HepG2 (cell line): Measurements from ENCODE around the gene YIF1A. TPM values are rescaled to one million over a fixed set of nuclear protein-coding genes. Genes with fewer than 3 reads are reported as not detected.

Source experiments
- SKI ChIP-seq: fragments of 450-650 bp; IDR thresholded peaks from one replicate; pipeline ENCODE4 v1.6.1; 2018; ENCODE audit warnings: mild to moderate bottlenecking; ENCODE audit not compliant: partially characterized antibody
- SP1 ChIP-seq, 2 experiments: fragments of 450-650 bp in 1 of 2; sonication (generic) in 1 of 2; formaldehyde crosslinking in 1 of 2; IDR thresholded peaks; 2 replicates each; pipeline versions ENCODE4 v1.4.0 to v1.6.1; 2016 to 2020; ENCODE audit warnings: missing genetic modification reagents in 1 of 2
- ZFYVE20 ChIP-seq: sonication (generic); formaldehyde crosslinking; IDR thresholded peaks from 2 replicates; pipeline ENCODE4 v1.8.0; 2023; ENCODE audit warnings: low read depth, mild to moderate bottlenecking, moderate library complexity, missing genetic modification reagents, borderline replicate concordance
- ZNF224 ChIP-seq: sonication (generic); formaldehyde crosslinking; IDR thresholded peaks from 2 replicates; pipeline ENCODE4 v1.5.0; 2020; ENCODE audit warnings: mild to moderate bottlenecking, missing genetic modification reagents
- ZNF546 ChIP-seq: sonication (generic); formaldehyde crosslinking; conservative IDR thresholded peaks from 2 replicates; pipeline ENCODE4 v1.8.1; 2023; ENCODE audit warnings: mild to moderate bottlenecking, missing genetic modification reagents
- ZNF7 ChIP-seq: IDR thresholded peaks from 2 replicates; pipeline ENCODE4 v1.6.1; 2016; ENCODE audit warnings: missing biosample characterization, missing genetic modification reagents
- ZNF841 ChIP-seq: sonication (generic); formaldehyde crosslinking; IDR thresholded peaks from 2 replicates; pipeline ENCODE4 v1.8.1; 2023; ENCODE audit warnings: missing genetic modification reagents, borderline replicate concordance
- polyA plus RNA-seq, 8 experiments: library from polyadenylated mRNA; depleted of rRNA in 3 of 8; stranded (reverse) in 7 of 8; unstranded in 1 of 8; fragments of >200 nt; fragmentation: Illumina TruSeq in 4 of 8; extraction: Trizol in 4 of 8; gene quantifications; 2 replicates each; pipeline versions ENCODE4 v1.2.1 to v1.2.3, GENCODE V29; 2011 to 2016; ENCODE audit warnings: low read depth in 4 of 8, missing spikeins in 1 of 8, mixed read lengths in 1 of 8; ENCODE audit not compliant: insufficient read depth in 1 of 8
- total RNA-seq, 5 experiments: library from RNA; depleted of rRNA; stranded (reverse); fragments of >200 nt; fragmentation: Illumina TruSeq; extraction: Trizol; gene quantifications; 2 replicates each; pipeline ENCODE4 v1.2.3, GENCODE V29; 2016; ENCODE audit warnings: low read depth in 1 of 5
- TF ChIP-seq, protein P1 (sequence below): sonication (generic); formaldehyde crosslinking; IDR thresholded peaks from 2 replicates; pipeline ENCODE4 v1.5.1; 2020; ENCODE audit warnings: mild to moderate bottlenecking, missing genetic modification reagents, moderate library complexity
- TF ChIP-seq, protein P2 (sequence below): fragments of 450-650 bp; IDR thresholded peaks from 2 replicates; pipeline ENCODE4 v1.6.1; 2017; ENCODE audit warnings: mild to moderate bottlenecking
- TF ChIP-seq, protein P3 (sequence below): IDR thresholded peaks from 2 replicates; pipeline ENCODE4 v1.6.1; 2012; ENCODE audit warnings: inconsistent platforms
- TF ChIP-seq, protein P4 (sequence below): sonication (generic); IDR thresholded peaks from 2 replicates; pipeline ENCODE4 v1.6.1; 2016; ENCODE audit warnings: low read depth, borderline replicate concordance
- TF ChIP-seq, protein P5 (sequence below): sonication (generic); formaldehyde crosslinking; IDR thresholded peaks from 2 replicates; pipeline ENCODE4 v1.4.0; 2020; ENCODE audit warnings: missing genetic modification reagents
- TF ChIP-seq, protein P6 (sequence below): sonication (generic); formaldehyde crosslinking; IDR thresholded peaks from 2 replicates; pipeline ENCODE4 v1.4.0; 2020; ENCODE audit warnings: mild to moderate bottlenecking, low read depth, missing genetic modification reagents

YIF1A gene
- total and polyA plus RNA-seq, 2 of the 13 experiments (the other 11 are each of a cell fraction or from before 2014, with no cell fraction given) = 133 to 145 TPM

DNA sequence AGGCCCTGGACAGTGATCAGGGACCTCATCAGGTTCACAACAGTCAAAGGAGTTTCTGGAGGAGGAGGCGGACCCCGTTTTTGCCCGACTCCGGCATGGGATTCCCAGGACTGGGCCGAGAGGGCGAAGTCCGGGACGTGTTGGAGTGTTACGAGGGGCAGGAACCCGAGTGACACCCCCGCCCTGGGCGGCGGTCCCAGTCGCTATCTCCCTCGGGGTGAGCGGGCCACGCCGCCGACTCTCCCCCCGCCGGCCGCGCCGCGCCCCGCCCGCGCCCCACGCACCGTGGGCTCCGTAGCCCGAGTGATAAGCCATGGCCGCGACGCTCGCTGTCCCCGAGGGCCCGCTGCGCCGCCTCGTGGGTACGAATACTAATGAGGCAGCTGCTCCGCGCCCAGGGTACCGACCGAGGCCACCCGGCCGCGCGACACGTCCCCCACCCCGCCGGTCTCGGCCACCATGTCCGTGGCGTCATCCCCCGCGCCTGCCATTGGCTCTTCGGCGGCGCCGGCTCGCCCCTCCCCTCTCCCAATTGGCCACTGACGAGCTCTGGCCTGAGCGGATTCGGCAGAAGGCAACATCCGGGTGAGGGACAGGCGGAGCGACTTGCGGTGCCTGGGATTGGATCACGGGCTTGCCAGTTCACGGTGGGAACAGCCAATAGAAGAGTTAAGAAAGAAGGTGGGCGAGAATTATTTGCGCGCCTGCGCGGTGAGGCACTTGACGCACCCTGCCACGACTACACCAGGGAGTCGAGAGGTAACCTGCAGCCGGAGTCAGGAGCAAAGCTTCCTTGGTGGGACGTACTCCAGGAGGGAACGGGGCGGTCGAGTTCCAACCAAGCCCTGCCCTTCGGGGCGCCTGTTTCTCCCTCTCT, at the start of gene YIF1A (continued):
- TF ChIP-seq, protein P1, sequence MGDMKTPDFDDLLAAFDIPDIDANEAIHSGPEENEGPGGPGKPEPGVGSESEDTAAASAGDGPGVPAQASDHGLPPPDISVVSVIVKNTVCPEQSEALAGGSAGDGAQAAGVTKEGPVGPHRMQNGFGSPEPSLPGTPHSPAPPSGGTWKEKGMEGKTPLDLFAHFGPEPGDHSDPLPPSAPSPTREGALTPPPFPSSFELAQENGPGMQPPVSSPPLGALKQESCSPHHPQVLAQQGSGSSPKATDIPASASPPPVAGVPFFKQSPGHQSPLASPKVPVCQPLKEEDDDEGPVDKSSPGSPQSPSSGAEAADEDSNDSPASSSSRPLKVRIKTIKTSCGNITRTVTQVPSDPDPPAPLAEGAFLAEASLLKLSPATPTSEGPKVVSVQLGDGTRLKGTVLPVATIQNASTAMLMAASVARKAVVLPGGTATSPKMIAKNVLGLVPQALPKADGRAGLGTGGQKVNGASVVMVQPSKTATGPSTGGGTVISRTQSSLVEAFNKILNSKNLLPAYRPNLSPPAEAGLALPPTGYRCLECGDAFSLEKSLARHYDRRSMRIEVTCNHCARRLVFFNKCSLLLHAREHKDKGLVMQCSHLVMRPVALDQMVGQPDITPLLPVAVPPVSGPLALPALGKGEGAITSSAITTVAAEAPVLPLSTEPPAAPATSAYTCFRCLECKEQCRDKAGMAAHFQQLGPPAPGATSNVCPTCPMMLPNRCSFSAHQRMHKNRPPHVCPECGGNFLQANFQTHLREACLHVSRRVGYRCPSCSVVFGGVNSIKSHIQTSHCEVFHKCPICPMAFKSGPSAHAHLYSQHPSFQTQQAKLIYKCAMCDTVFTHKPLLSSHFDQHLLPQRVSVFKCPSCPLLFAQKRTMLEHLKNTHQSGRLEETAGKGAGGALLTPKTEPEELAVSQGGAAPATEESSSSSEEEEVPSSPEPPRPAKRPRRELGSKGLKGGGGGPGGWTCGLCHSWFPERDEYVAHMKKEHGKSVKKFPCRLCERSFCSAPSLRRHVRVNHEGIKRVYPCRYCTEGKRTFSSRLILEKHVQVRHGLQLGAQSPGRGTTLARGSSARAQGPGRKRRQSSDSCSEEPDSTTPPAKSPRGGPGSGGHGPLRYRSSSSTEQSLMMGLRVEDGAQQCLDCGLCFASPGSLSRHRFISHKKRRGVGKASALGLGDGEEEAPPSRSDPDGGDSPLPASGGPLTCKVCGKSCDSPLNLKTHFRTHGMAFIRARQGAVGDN (CRISPR knock-in tag) = peak; percentile 62; the same call in 1 of the 2 replicates
- TF ChIP-seq, protein P2, sequence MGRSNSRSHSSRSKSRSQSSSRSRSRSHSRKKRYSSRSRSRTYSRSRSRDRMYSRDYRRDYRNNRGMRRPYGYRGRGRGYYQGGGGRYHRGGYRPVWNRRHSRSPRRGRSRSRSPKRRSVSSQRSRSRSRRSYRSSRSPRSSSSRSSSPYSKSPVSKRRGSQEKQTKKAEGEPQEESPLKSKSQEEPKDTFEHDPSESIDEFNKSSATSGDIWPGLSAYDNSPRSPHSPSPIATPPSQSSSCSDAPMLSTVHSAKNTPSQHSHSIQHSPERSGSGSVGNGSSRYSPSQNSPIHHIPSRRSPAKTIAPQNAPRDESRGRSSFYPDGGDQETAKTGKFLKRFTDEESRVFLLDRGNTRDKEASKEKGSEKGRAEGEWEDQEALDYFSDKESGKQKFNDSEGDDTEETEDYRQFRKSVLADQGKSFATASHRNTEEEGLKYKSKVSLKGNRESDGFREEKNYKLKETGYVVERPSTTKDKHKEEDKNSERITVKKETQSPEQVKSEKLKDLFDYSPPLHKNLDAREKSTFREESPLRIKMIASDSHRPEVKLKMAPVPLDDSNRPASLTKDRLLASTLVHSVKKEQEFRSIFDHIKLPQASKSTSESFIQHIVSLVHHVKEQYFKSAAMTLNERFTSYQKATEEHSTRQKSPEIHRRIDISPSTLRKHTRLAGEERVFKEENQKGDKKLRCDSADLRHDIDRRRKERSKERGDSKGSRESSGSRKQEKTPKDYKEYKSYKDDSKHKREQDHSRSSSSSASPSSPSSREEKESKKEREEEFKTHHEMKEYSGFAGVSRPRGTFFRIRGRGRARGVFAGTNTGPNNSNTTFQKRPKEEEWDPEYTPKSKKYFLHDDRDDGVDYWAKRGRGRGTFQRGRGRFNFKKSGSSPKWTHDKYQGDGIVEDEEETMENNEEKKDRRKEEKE = no peak
- TF ChIP-seq ZNF546 (CRISPR knock-in tag) (peak; percentile 59; the same call in 1 of the 2 replicates), ZNF7 (CRISPR knock-in tag) (no peak), SKI (peak; percentile 21), ZFYVE20 (CRISPR knock-in tag) (peak; percentile 62; the same call in 1 of the 2 replicates), SP1 (IDR thresholded peaks at IDR 0.05) (no peak), SP1 (CRISPR knock-in tag; IDR thresholded peaks at IDR 0.05) (peak; percentile 79), ZNF841 (CRISPR knock-in tag) (no peak), ZNF224 (CRISPR knock-in tag) (no peak)
- TF ChIP-seq, protein P3, sequence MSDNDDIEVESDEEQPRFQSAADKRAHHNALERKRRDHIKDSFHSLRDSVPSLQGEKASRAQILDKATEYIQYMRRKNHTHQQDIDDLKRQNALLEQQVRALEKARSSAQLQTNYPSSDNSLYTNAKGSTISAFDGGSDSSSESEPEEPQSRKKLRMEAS = peak; percentile 86
- TF ChIP-seq, protein P4, sequence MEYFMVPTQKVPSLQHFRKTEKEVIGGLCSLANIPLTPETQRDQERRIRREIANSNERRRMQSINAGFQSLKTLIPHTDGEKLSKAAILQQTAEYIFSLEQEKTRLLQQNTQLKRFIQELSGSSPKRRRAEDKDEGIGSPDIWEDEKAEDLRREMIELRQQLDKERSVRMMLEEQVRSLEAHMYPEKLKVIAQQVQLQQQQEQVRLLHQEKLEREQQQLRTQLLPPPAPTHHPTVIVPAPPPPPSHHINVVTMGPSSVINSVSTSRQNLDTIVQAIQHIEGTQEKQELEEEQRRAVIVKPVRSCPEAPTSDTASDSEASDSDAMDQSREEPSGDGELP = peak; percentile 16; the same call in 1 of the 2 replicates
- TF ChIP-seq, protein P5, sequence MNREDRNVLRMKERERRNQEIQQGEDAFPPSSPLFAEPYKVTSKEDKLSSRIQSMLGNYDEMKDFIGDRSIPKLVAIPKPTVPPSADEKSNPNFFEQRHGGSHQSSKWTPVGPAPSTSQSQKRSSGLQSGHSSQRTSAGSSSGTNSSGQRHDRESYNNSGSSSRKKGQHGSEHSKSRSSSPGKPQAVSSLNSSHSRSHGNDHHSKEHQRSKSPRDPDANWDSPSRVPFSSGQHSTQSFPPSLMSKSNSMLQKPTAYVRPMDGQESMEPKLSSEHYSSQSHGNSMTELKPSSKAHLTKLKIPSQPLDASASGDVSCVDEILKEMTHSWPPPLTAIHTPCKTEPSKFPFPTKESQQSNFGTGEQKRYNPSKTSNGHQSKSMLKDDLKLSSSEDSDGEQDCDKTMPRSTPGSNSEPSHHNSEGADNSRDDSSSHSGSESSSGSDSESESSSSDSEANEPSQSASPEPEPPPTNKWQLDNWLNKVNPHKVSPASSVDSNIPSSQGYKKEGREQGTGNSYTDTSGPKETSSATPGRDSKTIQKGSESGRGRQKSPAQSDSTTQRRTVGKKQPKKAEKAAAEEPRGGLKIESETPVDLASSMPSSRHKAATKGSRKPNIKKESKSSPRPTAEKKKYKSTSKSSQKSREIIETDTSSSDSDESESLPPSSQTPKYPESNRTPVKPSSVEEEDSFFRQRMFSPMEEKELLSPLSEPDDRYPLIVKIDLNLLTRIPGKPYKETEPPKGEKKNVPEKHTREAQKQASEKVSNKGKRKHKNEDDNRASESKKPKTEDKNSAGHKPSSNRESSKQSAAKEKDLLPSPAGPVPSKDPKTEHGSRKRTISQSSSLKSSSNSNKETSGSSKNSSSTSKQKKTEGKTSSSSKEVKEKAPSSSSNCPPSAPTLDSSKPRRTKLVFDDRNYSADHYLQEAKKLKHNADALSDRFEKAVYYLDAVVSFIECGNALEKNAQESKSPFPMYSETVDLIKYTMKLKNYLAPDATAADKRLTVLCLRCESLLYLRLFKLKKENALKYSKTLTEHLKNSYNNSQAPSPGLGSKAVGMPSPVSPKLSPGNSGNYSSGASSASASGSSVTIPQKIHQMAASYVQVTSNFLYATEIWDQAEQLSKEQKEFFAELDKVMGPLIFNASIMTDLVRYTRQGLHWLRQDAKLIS = no peak
- TF ChIP-seq, protein P6, sequence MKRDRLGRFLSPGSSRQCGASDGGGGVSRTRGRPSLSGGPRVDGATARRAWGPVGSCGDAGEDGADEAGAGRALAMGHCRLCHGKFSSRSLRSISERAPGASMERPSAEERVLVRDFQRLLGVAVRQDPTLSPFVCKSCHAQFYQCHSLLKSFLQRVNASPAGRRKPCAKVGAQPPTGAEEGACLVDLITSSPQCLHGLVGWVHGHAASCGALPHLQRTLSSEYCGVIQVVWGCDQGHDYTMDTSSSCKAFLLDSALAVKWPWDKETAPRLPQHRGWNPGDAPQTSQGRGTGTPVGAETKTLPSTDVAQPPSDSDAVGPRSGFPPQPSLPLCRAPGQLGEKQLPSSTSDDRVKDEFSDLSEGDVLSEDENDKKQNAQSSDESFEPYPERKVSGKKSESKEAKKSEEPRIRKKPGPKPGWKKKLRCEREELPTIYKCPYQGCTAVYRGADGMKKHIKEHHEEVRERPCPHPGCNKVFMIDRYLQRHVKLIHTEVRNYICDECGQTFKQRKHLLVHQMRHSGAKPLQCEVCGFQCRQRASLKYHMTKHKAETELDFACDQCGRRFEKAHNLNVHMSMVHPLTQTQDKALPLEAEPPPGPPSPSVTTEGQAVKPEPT (CRISPR knock-in tag) = 0 out of 2 replicates have a peak, but pooled peaks have one; percentile 55
